Stimulated activated CD4-positive, alpha-beta T cell treated with anti-CD3 and anti-CD28 coated beads, Interleukin-12 subunit alpha, Interleukin-12 subunit beta, amount 100 ng/mL, for 48 hours (primary cell): Measurements from ENCODE around the gene MARCHF5.
"Not testable (repeated sequence)": the region's sequence is repeated elsewhere in the genome, so short reads cannot be mapped to it uniquely, and the experiment has no call there.

ENCODE experiments used
- DNase-seq, 3 donors: peaks; one replicate each; pipeline ENCODE4 v3.0.0-alpha.2; 2020; ENCODE audit warnings: low read depth in 2 of 3, low spot score in 1 of 3

MARCHF5 gene

GRCh38 chr10:92304061-92304460 is 13.1 kb downstream of the MARCHF5 start:
- DNase-seq, result no peak

- no peak for DNase-seq
Measured at GRCh38 chr10:92305133-92306072, 14.4 kb downstream of the MARCHF5 start.

GRCh38 chr10:92309272-92309671 is 18.3 kb downstream of the MARCHF5 start:
- DNase-seq, result no peak

GRCh38 chr10:92313750-92314149 is 22.8 kb downstream of the MARCHF5 start:
- DNase-seq, result no peak

GRCh38 chr10:92316610-92317009 is 25.6 kb downstream of the MARCHF5 start:
- DNase-seq, result no peak

DNA sequence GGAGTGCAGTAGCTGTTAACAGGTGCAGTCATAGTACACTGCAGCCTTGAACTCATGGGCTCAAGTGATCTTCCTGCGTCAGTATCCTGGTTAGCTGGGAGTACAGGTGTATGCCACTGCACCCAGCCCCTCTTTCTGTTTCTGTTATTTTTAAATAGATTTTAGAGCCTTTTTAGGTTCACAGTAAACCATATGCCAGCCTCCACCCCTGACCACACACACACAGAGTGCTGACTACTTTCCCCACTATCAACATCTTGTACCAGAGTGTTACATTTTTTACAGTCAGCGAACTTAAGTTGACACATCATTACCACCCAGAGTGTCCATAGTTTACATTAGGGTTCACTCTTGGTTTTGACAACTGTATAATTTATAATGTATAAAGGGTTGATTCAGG is 32.1 kb downstream of the MARCHF5 start:
- DNase-seq, result no peak

- DNase-seq, result no peak
Measured at GRCh38 chr10:92327445-92328433, 36.8 kb downstream of the MARCHF5 start.

DNA sequence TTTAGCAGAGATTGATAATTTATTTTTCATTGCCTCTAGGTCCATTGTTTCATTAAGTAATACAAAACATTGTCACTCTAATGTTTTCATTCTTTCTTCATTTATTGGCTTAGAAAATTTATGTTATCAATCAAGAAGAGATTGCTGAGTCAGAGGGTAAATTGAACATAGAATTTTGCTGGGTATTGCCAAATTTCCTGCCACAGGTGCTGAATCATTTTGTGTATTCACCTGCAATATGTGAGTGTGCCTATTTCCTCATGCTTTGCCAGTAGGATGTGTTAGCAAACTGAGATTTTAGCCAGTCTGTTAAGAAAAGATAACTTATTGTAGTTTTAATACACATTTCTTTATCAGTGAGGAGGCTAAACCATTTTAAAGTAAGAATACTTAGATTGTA is 38.0 kb downstream of the MARCHF5 start:
- no peak for DNase-seq

GRCh38 chr10:92329927-92330326 is 39.0 kb downstream of the MARCHF5 start:
- not testable (repeated sequence) for DNase-seq

DNA sequence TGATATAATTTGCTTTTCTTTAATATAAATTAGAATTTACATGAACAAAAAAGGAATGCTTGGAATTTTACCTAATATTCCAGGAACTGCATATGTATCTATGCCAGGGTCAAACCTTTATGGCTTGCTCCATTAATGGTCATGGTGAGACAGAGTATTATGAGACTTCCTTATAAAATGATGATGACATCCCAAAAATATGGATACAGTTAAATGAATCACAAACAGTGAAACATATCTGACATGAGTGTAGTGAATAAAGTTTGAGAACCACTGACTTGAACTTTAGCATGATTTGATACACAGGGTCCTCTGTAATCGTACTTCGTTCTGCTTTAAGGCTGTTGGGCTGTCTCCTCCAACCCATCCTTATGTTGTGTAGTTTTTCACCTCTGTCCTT is 51.8 kb downstream of the MARCHF5 start:
- no peak for DNase-seq

- DNase-seq, result not testable (repeated sequence)
Measured at GRCh38 chr10:92345575-92345974, 54.6 kb downstream of the MARCHF5 start.

GRCh38 chr10:92347035-92347676 is 56.2 kb downstream of the MARCHF5 start:
- DNase-seq, result not testable (repeated sequence)

- DNase-seq, result no peak
Measured at GRCh38 chr10:92350411-92350810, 59.4 kb downstream of the MARCHF5 start.

GRCh38 chr10:92354587-92354986 is 63.6 kb downstream of the MARCHF5 start:
- DNase-seq, result no peak

DNA sequence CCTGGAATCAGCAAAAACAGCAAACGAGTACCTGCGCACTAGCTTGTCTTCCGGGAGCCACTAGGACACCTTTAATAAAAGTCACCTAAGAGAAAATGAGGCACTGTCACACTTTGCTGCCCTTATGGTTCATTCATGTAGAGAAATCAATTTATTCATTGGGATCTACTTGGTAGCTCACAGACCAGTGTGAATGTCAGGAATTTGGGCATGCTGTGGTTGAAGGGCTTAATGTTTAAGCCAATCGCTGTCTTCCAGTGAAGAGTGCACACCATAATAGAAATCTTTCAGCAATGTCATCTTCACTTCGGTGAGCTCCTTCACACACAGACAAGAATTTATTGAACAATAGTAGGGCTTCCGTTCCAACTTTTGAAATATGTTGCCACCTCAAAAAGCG is 65.1 kb downstream of the MARCHF5 start:
- no peak for DNase-seq

GRCh38 chr10:92363498-92363897 is 72.5 kb downstream of the MARCHF5 start:
- no peak for DNase-seq

GRCh38 chr10:92366412-92367021 is 75.5 kb downstream of the MARCHF5 start:
- no peak for DNase-seq

DNA sequence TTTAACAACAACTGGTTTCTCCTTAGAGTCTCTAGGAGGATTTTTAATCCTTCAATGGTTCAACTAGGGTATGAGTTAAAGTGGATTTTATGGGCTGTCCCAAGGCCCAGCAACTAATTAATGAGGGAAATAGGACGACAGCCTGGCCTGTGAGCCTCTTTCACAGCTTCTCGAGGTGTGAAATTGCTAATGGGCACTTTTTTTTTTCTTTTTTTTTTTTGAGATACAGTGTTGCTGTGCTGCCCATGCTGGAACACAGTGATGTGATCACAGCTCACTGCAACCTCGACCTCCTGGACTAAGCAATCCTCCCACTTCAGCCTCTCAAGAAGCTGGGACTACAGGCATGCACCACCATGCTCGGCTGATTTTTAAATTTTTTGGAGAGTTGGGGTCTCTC is 87.0 kb downstream of the MARCHF5 start:
- no peak for DNase-seq

- no peak for DNase-seq
Measured at GRCh38 chr10:92381543-92381954, 90.6 kb downstream of the MARCHF5 start.

GRCh38 chr10:92382631-92383030 is 91.7 kb downstream of the MARCHF5 start:
- DNase-seq, result no peak

- DNase-seq, result no peak
Measured at GRCh38 chr10:92384741-92385140, 93.8 kb downstream of the MARCHF5 start.
